CD14-positive monocyte (primary cell): ENCODE data around the gene AP1AR. TPM values are rescaled to one million over a fixed set of nuclear protein-coding genes. Genes with fewer than 3 reads are reported as not detected.
A peak's percentile ranks its signal among the peaks of the same experiment; 100 is the strongest.

Experiments
- DNase-seq, 3 donors: peaks; one replicate each; pipeline ENCODE4 v3.0.0-alpha.2; 2011 to 2022
- H2AFZ ChIP-seq: 2 replicates; pipeline ENCODE4 v1.6.0; 2012; ENCODE audit warnings: mild to moderate bottlenecking, low read depth, low read length, inconsistent platforms; ENCODE audit not compliant: insufficient read depth, poor library complexity, severe bottlenecking
- H3K27ac ChIP-seq, 2 donors: 1 replicate in 1 of 2; 2 replicates in 1 of 2; pipeline ENCODE4 v1.5.1; 2012 to 2013; ENCODE audit warnings: low read length in 2 of 2, control low read depth in 1 of 2, inconsistent platforms in 1 of 2, low read depth in 1 of 2, mild to moderate bottlenecking in 1 of 2
- H3K27me3 ChIP-seq, 2 donors: one replicate each; pipeline versions ENCODE4 v1.6.0 to v1.6.1; 2011 to 2013; ENCODE audit warnings: low read length in 2 of 2; ENCODE audit not compliant: control insufficient read depth in 2 of 2, insufficient read depth in 2 of 2
- H3K36me3 ChIP-seq, 2 donors: replicated peaks in 1 of 2; 1 replicate in 1 of 2; 2 replicates in 1 of 2; pipeline versions ENCODE4 v1.5.1 to v1.6.1; 2012 to 2013; ENCODE audit warnings: low read length in 2 of 2, control low read depth in 1 of 2, inconsistent platforms in 1 of 2, mild to moderate bottlenecking in 1 of 2; ENCODE audit not compliant: insufficient read depth in 2 of 2, control insufficient read depth in 1 of 2
- H3K4me1 ChIP-seq, 2 donors: 1 replicate in 1 of 2; 2 replicates in 1 of 2; pipeline versions ENCODE4 v1.5.1 to v1.6.1; 2012 to 2013; ENCODE audit warnings: low read length in 2 of 2, control low read depth in 1 of 2, inconsistent platforms in 1 of 2, mild to moderate bottlenecking in 1 of 2, moderate library complexity in 1 of 2; ENCODE audit not compliant: insufficient read depth in 2 of 2, control insufficient read depth in 1 of 2
- H3K4me2 ChIP-seq: replicated peaks from 2 replicates; pipeline ENCODE3; 2012; ENCODE audit warnings: low read length, moderate library complexity, mild to moderate bottlenecking; ENCODE audit not compliant: poor library complexity, severe bottlenecking; ENCODE audit errors: extremely low read depth
- H3K4me3 ChIP-seq, 3 experiments: fragments of 200-600 bp in 1 of 3; sonication (generic) in 1 of 3; replicated peaks in 1 of 3; 1 replicate in 2 of 3; 2 replicates in 1 of 3; pipeline ENCODE4 v1.5.1; 2011 to 2013; ENCODE audit warnings: low read length in 3 of 3, mild to moderate bottlenecking in 3 of 3, control low read depth in 2 of 3, low read depth in 2 of 3, inconsistent platforms in 1 of 3, moderate library complexity in 1 of 3
- H3K79me2 ChIP-seq: 2 replicates; pipeline ENCODE4 v1.6.0; 2012; ENCODE audit warnings: mild to moderate bottlenecking, control low read depth, inconsistent platforms, low read length, moderate library complexity; ENCODE audit not compliant: insufficient read depth
- H3K9ac ChIP-seq: 2 replicates; pipeline ENCODE4 v1.6.0; 2017; ENCODE audit warnings: low read length, mild to moderate bottlenecking; ENCODE audit not compliant: insufficient read depth, poor library complexity, severe bottlenecking
- H3K9me3 ChIP-seq, 2 donors: replicated peaks in 1 of 2; 1 replicate in 1 of 2; 2 replicates in 1 of 2; pipeline versions ENCODE4 v1.5.1 to v1.6.1; 2012 to 2013; ENCODE audit warnings: low read length in 2 of 2, control low read depth in 1 of 2; ENCODE audit not compliant: control insufficient read depth in 1 of 2, insufficient read depth in 1 of 2
- H4K20me1 ChIP-seq: 2 replicates; pipeline ENCODE4 v1.6.0; 2012; ENCODE audit warnings: mild to moderate bottlenecking, low read length, control low read depth, moderate library complexity; ENCODE audit not compliant: insufficient read depth
- H3K27ac Mint-ChIP-seq, 7 donors: one replicate each; pipeline ENCODE4 v1.8.0; 2020; ENCODE audit warnings: mild to moderate bottlenecking in 7 of 7, mixed read lengths in 7 of 7, moderate library complexity in 6 of 7, inconsistent platforms in 2 of 7
- H3K27me3 Mint-ChIP-seq, 3 donors: one replicate each; pipeline ENCODE4 v1.8.0; 2021 to 2022; ENCODE audit warnings: low read depth in 3 of 3, mild to moderate bottlenecking in 3 of 3, mixed read lengths in 3 of 3, moderate library complexity in 3 of 3, inconsistent platforms in 1 of 3
- H3K36me3 Mint-ChIP-seq, 2 donors: one replicate each; pipeline ENCODE4 v1.8.0; 2020; ENCODE audit warnings: mixed read lengths in 2 of 2, inconsistent platforms in 1 of 2, mild to moderate bottlenecking in 1 of 2
- H3K4me1 Mint-ChIP-seq: one replicate; pipeline ENCODE4 v1.8.0; 2020; ENCODE audit warnings: mild to moderate bottlenecking, mixed read lengths
- H3K4me3 Mint-ChIP-seq, 2 donors: one replicate each; pipeline ENCODE4 v1.8.0; 2020; ENCODE audit warnings: mild to moderate bottlenecking in 2 of 2, mixed read lengths in 2 of 2, moderate library complexity in 1 of 2
- H3K9me3 Mint-ChIP-seq, 7 donors: one replicate each; pipeline ENCODE4 v1.8.0; 2020 to 2022; ENCODE audit warnings: mixed read lengths in 7 of 7, mild to moderate bottlenecking in 6 of 7, moderate library complexity in 6 of 7, inconsistent platforms in 2 of 7
- CTCF ChIP-seq: fragments of 200-600 bp; IDR thresholded peaks from one replicate; pipeline ENCODE4 v1.8.0; 2022; ENCODE audit warnings: antibody characterized with exemption, mild to moderate bottlenecking
- WGBS: methylation state at CpG from one replicate; pipeline ENCODE4 v1.1.5; 2013; ENCODE audit warnings: missing lambda C conversion rate; ENCODE audit not compliant: insufficient coverage; 5-methylcytosine and 5-hydroxymethylcytosine counted together
- intact Hi-C, 2 donors: fragments of 100-400 bp; cut with micrococcal nuclease; formaldehyde crosslinking; loops; one replicate each; pipeline versions ENCODE4 v1.15.0 to v1.15.1; 2023
- polyA plus RNA-seq, 3 donors: library from polyadenylated mRNA; depleted of rRNA in 1 of 3; unstranded in 2 of 3; stranded (reverse) in 1 of 3; fragments of 300-500 nt in 2 of 3; fragments of >200 nt in 1 of 3; fragmentation: Illumina TruSeq in 2 of 3; gene quantifications; 1 replicate in 2 of 3; 2 replicates in 1 of 3; pipeline ENCODE4 v1.2.3, GENCODE V29; 2012 to 2021

AP1AR gene
- polyA plus RNA-seq, 3 donors = 6.1 to 15.8 (median 14.6) TPM

- no CpG with 5 or more reads among the region's 3 CpGs for WGBS
- Mint-ChIP-seq H3K4me1 (peaks cover 38% of the 10 kb centered on the region), H3K4me3 (no peak overlapping the region), H3K27me3 (peaks cover 0 to 1% (median 0%) of the 10 kb centered on the region in 3 donors), H3K36me3 (no peaks in the 10 kb centered on the region), H3K9me3 (no peaks in the 10 kb centered on the region), H3K27ac (peak overlapping the region in 1 of 7 donors; percentile 44)
- TF ChIP-seq CTCF = no peak
- Histone ChIP-seq H4K20me1 (no peaks in the 10 kb centered on the region), H3K36me3 (no peaks in the 10 kb centered on the region), H3K4me2 (no peak overlapping the region), H3K79me2 (peaks cover 11% of the 10 kb centered on the region), H3K4me1 (peaks cover 20 to 36% of the 10 kb centered on the region in 2 donors), H3K9ac (no peak overlapping the region), H3K9me3 (no peaks in the 10 kb centered on the region), H3K27me3 (no peaks in the 10 kb centered on the region), H3K4me3 (no peak overlapping the region), H2AFZ (no peak overlapping the region), H3K27ac (no peak overlapping the region)
- intact Hi-C loops = no loop called here
- DNase-seq = no peak
Measured at GRCh38 chr4:112290341-112290740, 58.8 kb downstream of the AP1AR start.

GRCh38 chr4:112296949-112297880 is 65.6 kb downstream of the AP1AR start, which contains the start of gene ALPK1:
TSS of gene ALPK1 (plus strand) at chr4:112297369.
- peak; percentile 83 to 93 (median 92) for DNase-seq
- Histone ChIP-seq H3K27me3 (no peaks in the 10 kb centered on the region), H3K79me2 (peaks cover 46% of the 10 kb centered on the region), H4K20me1 (no peaks in the 10 kb centered on the region), H3K36me3 (peaks cover 0 to 6% of the 10 kb centered on the region in 2 donors), H3K9me3 (no peaks in the 10 kb centered on the region), H2AFZ (peak within 1 kb of the TSS; percentile 68), H3K4me3 (peak within 1 kb of the TSS; percentile 42 to 87 (median 78)), H3K27ac (peak within 1 kb of the TSS; percentile 63 to 90), H3K9ac (peak within 1 kb of the TSS; percentile 63), H3K4me2 (peak within 1 kb of the TSS; percentile 76), H3K4me1 (peaks cover 22 to 45% of the 10 kb centered on the region in 2 donors)
- peaks cover 0 to 1% (median 0%) of the 10 kb centered on the region in 3 donors for H3K27me3 Mint-ChIP-seq
- no peaks in the 10 kb centered on the region for H3K9me3 Mint-ChIP-seq
- intact Hi-C loops = no loop called here
- H3K4me1 Mint-ChIP-seq = peaks cover 30% of the 10 kb centered on the region
- no peaks in the 10 kb centered on the region for H3K36me3 Mint-ChIP-seq
- TF ChIP-seq CTCF = no peak
- no CpG with 5 or more reads among the region's 4 CpGs for WGBS
- peak within 1 kb of the TSS; percentile 89 to 97 (median 94) for H3K27ac Mint-ChIP-seq
- peak within 1 kb of the TSS; percentile 75 to 92 for H3K4me3 Mint-ChIP-seq
